H1 (cell line): ENCODE results near the gene CRHR1. TPM values are rescaled to one million over a fixed set of nuclear protein-coding genes. Genes with fewer than 3 reads are reported as not detected.

Source experiments
- CREB1 ChIP-seq: IDR thresholded peaks from 2 replicates; pipeline ENCODE4 v1.6.1; 2012; ENCODE audit warnings: inconsistent platforms
- EZH2 ChIP-seq: fragments of 200-600 bp; sonication (generic); IDR thresholded peaks from 2 replicates; pipeline ENCODE4 v1.7.1; 2012; ENCODE audit warnings: low read depth, mild to moderate bottlenecking, moderate library complexity, low read length, inconsistent platforms; ENCODE audit not compliant: severe bottlenecking
- HDAC2 ChIP-seq, 2 experiments: fragments of 300-600 bp in 1 of 2; sonication (generic) in 1 of 2; IDR thresholded peaks; 2 replicates each; pipeline ENCODE4 v1.6.1; 2011 to 2012; ENCODE audit warnings: low read depth in 2 of 2, low read length in 2 of 2, mild to moderate bottlenecking in 2 of 2, moderate library complexity in 2 of 2, borderline replicate concordance in 1 of 2, inconsistent platforms in 1 of 2
- RFX5 ChIP-seq: IDR thresholded peaks from 2 replicates; pipeline ENCODE4 v1.6.1; 2011; ENCODE audit warnings: low read depth, low read length, improper control_type of control experiment, borderline replicate concordance
- SIX5 ChIP-seq: IDR thresholded peaks from 2 replicates; pipeline ENCODE4 v1.6.1; 2011; ENCODE audit warnings: mild to moderate bottlenecking, low read depth, low read length
- polyA plus RNA-seq, 7 experiments: library from polyadenylated mRNA; depleted of rRNA in 3 of 7; stranded (reverse) in 5 of 7; unstranded in 2 of 7; fragments of >200 nt in 5 of 7; fragments of 200-250 nt in 2 of 7; gene quantifications; 1 replicate in 5 of 7; 2 replicates in 1 of 7; 4 replicates in 1 of 7; pipeline versions ENCODE4 v1.2.1 to v1.2.3, GENCODE V29; 2011 to 2013; ENCODE audit warnings: missing spikeins in 2 of 7, mixed read lengths in 2 of 7
- total RNA-seq: library from RNA; stranded (reverse); fragmentation: NEBNext Ultra II Directional; extraction: Animal tissue kit (Norgen Biotek cat#: 25700); gene quantifications from 2 replicates; pipeline ENCODE4 v1.2.1, GENCODE V29; 2021

Gene CRHR1
- total and polyA plus RNA-seq, 2 of the 8 experiments (the other 6 are each of a cell fraction or from before 2014, with no cell fraction given), result 0.56 to 1.7 TPM

GRCh38 chr17:45791935-45792334 lies 7.8 kb downstream of the CRHR1 start (continued):
- TF ChIP-seq RFX5, result no peak
- no peak for TF ChIP-seq EZH2
- TF ChIP-seq SIX5, result no peak
- TF ChIP-seq HDAC2 (IDR thresholded peaks at IDR 0.05; ENCODE audit: borderline replicate concordance in 1 of 2, low read depth in 2 of 2, low read length in 2 of 2), result no peak
- TF ChIP-seq CREB1, result no peak
